NCI-H526 (cell line): ENCODE measurements around the gene GTF2H2C_2.
"Not testable (repeated sequence)": the region's sequence is repeated elsewhere in the genome, so short reads cannot be mapped to it uniquely, and the experiment has no call there.

ENCODE experiments used
- DNase-seq, 2 experiments: peaks; one replicate each; lab custom pipeline; 2025; lab: John Stamatoyannopoulos, UW

GTF2H2C_2 gene

DNA sequence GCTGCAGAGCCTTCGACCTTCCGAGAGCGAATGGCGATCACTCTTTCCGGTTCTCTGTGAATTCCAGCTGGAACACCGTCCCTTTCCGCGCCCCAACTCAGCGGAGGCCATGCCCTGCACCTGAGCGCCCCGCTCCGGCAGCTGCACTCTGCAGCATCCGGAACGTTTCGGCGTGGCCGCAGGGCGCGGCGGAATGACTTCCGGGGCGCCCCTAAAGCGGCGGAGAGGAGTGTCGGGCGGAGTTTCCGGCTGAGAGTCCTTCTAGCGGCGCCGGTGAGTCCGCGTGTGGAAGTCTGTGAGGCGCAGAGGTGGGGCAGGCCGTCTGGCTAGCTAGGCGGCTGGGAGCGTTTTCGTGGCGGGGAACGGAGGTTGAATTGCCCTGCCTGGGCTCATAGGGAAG lies at the start of gene GTF2H2C_2:
TSS of gene GTF2H2C_2 (plus strand) at position 252 of the 400 bp plus-strand sequence.
- not testable (repeated sequence) for DNase-seq

- not testable (repeated sequence) for DNase-seq
These were observed 14.0 kb upstream of the GTF2H2C_2 start for GRCh38 chr5:70400984-70401686.

DNA sequence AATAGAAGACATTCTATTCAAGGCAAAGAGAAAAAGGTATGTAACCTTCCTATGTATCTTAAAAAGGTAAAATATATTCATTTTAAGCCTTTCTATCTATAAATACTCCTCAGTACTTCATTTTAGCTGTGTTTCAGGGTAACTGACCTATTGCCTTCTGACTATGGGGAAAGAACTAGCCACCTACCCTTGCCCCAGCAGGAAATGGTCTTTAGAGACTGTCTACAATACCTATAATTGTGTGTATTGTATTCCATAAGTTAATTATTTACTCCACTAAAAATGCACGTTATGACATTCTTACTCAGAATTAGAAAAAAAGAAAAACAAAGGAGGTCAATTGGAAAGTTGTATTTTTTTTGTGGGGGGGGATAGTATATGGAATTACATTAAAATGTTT lies 6.2 kb downstream of the GTF2H2C_2 start:
- not testable (repeated sequence) for DNase-seq

GRCh38 chr5:70423215-70423614 lies 8.0 kb downstream of the GTF2H2C_2 start:
- not testable (repeated sequence) for DNase-seq

GRCh38 chr5:70438518-70438917 lies 23.4 kb downstream of the GTF2H2C_2 start:
- DNase-seq, result not testable (repeated sequence)

- not testable (repeated sequence) for DNase-seq
These were observed 34.4 kb downstream of the GTF2H2C_2 start for GRCh38 chr5:70449565-70449964.

DNA sequence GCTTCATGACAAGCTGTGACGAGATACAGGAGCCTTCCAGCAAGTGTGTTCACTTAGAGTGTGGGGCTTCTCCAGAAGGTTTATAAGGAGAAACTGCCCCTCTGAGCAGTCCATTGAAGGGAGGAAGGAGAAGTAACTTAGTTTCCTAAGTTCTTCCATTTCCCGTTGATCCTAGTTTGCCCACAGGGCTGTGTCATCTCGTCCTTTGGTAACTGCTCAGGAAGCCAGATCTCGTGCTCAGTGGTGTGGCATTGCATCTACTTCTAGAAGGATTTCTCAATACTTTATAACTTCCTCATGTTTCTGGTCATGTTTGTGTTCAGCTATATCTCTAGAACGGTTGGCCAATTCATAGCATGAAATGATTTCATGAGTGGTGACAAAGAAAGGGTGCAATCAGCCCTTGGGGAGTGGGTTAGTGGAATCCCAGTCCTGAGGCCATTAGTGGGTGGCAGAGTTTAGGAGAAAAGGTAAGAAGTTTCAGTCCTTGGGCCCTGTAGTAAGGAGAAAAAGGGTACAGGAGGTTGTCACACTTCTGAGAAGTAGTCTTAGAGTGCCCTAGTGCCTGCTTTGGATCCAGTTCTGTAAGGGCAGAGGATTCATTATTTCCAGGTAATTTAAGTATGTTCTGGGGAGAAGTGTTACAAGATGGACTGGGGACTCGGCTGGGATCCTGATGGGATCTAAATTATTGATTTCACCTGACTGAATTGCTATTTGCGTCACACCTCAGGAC lies 36.2 kb downstream of the GTF2H2C_2 start:
- DNase-seq, result not testable (repeated sequence)

- not testable (repeated sequence) for DNase-seq
These were observed 41.9 kb downstream of the GTF2H2C_2 start for GRCh38 chr5:70457093-70457492.

DNA sequence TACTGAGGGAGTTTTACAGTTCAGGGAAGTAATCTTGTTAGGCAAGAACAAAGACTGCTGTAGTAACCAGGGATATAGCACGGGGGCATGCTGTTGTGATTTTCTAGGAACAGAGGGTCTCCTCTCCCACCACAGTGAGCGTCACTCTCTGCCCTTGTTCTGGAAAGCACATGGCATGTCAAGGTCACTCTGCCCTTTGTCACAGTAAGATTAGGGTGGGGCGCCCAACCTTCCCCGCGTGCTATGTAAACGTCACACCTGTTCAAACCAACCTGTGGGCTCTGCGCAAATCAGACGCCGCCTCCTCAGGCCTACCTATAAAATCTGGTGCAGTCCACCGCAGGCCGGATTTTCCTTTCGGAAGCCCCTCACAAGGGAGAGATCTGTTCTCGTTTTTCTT lies 44.0 kb downstream of the GTF2H2C_2 start:
- not testable (repeated sequence) for DNase-seq

DNA sequence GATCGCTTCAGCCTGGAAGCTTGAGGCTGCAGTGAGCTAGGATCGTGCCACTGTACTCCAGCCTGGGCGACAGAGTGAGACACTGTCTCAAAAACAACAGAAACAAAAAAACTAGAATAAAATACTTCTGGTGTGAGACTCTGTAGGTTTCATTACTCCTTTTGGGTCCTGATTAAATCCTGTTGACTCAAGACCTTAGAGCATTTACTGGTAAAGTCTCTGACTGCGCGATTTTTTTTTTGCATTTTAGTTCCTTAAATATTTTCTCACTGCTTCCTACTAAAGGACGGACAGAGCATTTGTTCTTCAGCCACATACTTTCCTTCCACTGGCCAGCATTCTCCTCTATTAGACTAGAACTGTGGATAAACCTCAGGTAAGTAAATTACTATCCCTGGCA lies 46.8 kb downstream of the GTF2H2C_2 start:
- not testable (repeated sequence) for DNase-seq

DNA sequence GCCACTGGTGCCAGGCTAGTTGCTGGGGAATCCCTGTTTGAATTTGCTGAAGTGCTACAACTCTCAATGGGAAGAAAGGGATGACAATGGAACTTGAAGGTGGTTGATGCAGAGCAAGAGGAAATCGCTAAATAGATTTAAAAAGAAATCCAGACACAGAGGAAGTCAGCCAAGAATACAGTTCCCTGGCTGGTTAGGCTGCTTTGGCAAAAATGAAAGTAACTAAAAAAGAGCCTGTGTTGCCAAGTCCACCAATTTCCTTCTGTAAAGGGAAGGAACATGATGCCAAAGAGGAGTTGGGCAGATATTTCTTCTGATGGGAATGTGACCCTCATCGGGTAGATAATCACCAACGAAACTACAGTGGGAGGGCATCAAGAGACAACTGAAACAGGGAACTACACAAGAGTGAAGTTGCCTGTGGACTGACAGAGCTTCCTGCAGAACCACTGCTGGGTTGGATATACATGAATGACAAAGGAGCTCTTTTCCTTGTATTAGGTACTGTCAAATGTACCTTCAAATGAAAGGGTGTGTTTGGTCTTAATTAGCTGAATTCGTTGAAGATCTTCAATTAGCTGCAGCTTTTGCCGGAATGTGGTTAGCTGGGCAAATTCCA lies 49.0 kb downstream of the GTF2H2C_2 start:
- DNase-seq, result not testable (repeated sequence)

GRCh38 chr5:70469926-70470509 lies 54.9 kb downstream of the GTF2H2C_2 start:
- not testable (repeated sequence) for DNase-seq
